Activated naive CD8-positive, alpha-beta T cell (primary cell): ENCODE data around the gene GPN1.

Experiments
- H3K27ac Mint-ChIP-seq: one replicate; pipeline ENCODE4 v1.8.0; 2021; ENCODE audit warnings: mixed read lengths
- H3K27me3 Mint-ChIP-seq: one replicate; pipeline ENCODE4 v1.8.0; 2021; ENCODE audit warnings: mixed read lengths
- H3K36me3 Mint-ChIP-seq: one replicate; pipeline ENCODE4 v1.8.0; 2021; ENCODE audit warnings: mixed read lengths
- H3K4me1 Mint-ChIP-seq: one replicate; pipeline ENCODE4 v1.8.0; 2021; ENCODE audit warnings: low read depth, mixed read lengths
- H3K4me3 Mint-ChIP-seq: one replicate; pipeline ENCODE4 v1.8.0; 2021; ENCODE audit warnings: mild to moderate bottlenecking, mixed read lengths
- H3K9me3 Mint-ChIP-seq: one replicate; pipeline ENCODE4 v1.8.0; 2021; ENCODE audit warnings: low read depth, mixed read lengths

GPN1 gene

GRCh38 chr2:27647289-27647688 is 18.4 kb downstream of the GPN1 start:
- peaks cover 1% of the 10 kb centered on the region for H3K4me1 Mint-ChIP-seq
- H3K27ac Mint-ChIP-seq = peak overlapping the region; percentile 70
- H3K4me3 Mint-ChIP-seq = no peak overlapping the region
- no peaks in the 10 kb centered on the region for H3K27me3 Mint-ChIP-seq
- no peaks in the 10 kb centered on the region for H3K9me3 Mint-ChIP-seq
- H3K36me3 Mint-ChIP-seq = peaks cover 6% of the 10 kb centered on the region

DNA sequence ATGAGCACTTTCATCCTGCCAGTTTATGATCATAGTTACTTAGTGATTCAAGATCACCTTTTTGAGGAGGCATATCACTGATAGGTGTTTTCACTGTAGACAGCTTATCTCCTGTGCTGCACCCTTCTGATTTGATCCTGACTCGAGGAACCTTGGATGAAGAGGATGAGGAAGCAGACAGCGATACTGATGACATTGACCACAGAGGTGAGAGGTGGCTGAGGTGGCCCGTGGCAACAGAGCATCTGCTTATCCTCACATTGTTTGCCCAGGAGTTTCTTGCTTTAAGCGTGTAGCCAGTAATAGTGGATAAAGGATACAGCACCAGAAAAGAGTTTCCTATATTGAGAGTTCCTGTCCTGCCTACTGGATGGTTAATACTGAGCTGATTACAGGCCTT is 18.9 kb downstream of the GPN1 start:
- Mint-ChIP-seq H3K9me3 (no peaks in the 10 kb centered on the region), H3K4me3 (no peak overlapping the region), H3K36me3 (peaks cover 6% of the 10 kb centered on the region), H3K27me3 (no peaks in the 10 kb centered on the region), H3K4me1 (peaks cover 5% of the 10 kb centered on the region), H3K27ac (peak overlapping the region; percentile 22)

DNA sequence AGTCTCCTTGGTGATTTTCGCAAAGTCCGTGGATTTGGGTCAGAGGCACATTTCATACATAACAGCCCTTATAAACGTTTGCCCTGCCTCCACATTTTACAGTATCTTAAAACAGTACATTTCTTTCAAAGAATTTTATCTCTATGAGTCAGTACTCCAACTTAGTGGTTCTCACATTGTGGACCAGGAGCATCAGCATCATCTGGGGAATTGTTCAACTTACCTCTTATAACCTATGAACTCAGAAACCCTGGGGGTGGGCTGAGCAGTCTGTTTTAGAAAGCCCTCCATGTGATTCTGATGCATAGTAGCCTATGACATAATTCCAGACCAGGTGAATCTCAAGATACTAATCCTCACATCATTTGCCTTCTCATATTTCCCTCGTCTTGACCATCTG is 22.2 kb downstream of the GPN1 start:
- Mint-ChIP-seq H3K27ac (no peak overlapping the region), H3K36me3 (peaks cover 9% of the 10 kb centered on the region), H3K9me3 (no peaks in the 10 kb centered on the region), H3K27me3 (no peaks in the 10 kb centered on the region), H3K4me1 (peaks cover 21% of the 10 kb centered on the region), H3K4me3 (no peak overlapping the region)

DNA sequence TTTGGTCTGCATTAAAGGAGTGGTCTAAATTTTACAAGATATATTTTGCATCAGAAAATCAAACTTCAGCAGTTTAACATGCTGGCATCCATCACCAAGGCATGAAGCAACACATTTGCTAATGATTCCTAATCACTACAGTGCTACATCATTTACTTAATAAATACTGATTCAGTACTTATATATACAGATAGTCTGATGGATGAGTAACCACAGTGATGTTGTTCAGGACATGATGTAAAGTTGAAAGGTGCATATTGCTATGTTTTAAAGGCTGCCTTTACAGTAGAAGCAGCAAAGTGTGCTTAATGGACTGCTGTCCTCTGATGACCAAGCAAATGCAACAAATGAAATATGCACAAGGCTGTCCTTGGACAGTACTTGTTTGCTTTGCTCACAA is 23.5 kb downstream of the GPN1 start:
- Mint-ChIP-seq H3K27ac (peak overlapping the region; percentile 64), H3K4me3 (peak overlapping the region; percentile 0), H3K4me1 (peaks cover 21% of the 10 kb centered on the region), H3K9me3 (no peaks in the 10 kb centered on the region), H3K27me3 (no peaks in the 10 kb centered on the region), H3K36me3 (peaks cover 12% of the 10 kb centered on the region)

DNA sequence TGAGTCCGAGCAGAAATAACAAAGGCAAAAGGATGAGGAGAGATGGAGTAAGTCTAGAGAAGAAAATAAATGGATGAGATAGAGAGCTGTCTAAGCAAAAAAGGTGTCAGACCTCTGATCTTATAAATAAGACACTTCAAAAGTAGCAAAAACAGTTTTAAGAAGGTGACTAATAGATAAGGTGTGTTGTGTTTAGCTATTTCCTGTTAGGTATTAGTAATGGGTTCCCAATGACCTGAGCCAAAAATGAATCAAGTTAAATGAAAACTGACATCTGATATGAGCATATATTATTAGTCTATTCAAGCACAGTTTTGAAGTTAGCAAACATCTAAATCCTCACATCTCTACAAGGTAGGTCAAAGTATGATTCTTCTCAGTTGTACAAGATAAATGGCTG is 23.9 kb downstream of the GPN1 start:
- peak overlapping the region; percentile 0 for H3K4me3 Mint-ChIP-seq
- no peaks in the 10 kb centered on the region for H3K9me3 Mint-ChIP-seq
- no peaks in the 10 kb centered on the region for H3K27me3 Mint-ChIP-seq
- H3K27ac Mint-ChIP-seq = peak overlapping the region; percentile 64
- H3K4me1 Mint-ChIP-seq = peaks cover 21% of the 10 kb centered on the region
- peaks cover 12% of the 10 kb centered on the region for H3K36me3 Mint-ChIP-seq

DNA sequence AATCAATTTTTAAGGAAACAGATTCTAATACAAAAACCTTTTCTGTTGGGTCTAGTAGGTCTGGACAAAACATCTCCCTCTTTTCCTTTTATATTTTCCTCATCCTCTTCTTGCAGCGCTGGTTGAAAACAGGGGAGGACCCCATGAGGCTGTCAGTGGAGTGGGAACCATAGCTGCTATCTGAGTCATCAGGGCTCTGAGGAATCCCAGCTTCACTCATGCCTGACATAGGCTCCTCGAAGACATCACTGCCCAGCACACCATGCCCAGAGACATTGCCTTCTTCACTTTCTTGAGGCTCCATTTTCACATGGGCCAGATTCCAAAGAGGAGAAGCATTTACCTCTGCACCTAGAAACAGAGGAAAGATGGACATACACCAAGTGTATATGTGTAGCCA is 24.5 kb downstream of the GPN1 start:
- Mint-ChIP-seq H3K36me3 (peaks cover 12% of the 10 kb centered on the region), H3K27ac (peak overlapping the region; percentile 64), H3K4me3 (no peak overlapping the region), H3K4me1 (peaks cover 24% of the 10 kb centered on the region), H3K9me3 (no peaks in the 10 kb centered on the region), H3K27me3 (no peaks in the 10 kb centered on the region)

DNA sequence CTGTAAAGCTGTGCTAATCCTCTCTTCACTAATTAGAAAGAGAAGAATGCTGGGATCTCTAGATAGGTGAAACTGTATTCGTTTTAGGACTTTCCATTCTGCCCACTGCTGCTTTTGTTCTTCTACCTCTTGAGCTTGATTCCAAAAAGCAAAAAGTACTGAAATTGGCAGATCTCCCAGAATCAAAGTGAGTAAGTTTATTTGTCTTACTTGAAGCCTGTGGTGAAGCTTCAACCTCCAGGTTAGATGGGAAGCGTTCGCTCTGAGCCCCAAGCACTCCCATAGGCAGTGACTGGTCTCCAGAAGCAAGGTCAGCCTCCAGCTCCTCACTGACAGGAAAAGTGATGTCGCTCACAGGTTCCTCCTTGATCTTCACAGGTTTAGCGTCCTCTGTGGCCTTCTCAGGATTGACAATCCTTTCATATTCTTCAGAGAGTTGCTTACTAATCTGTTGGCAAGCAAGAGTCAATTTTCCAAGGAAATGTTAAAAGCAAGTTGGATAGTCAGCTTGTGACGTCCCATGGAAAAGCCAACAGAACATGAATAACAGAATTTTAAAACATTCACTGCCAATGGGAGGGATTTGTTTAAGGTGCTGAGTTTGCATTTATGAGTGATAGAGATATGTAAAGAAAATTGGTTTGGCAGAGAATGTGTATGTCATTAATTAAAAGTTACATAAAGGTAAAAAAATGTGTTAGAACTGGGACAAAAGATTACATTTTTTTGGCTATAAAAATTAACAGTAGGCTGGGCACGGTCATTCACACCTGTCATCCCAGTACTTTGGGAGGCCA is 26.5 kb downstream of the GPN1 start:
- H3K27ac Mint-ChIP-seq = peak overlapping the region; percentile 52
- H3K36me3 Mint-ChIP-seq = peaks cover 8% of the 10 kb centered on the region
- no peak overlapping the region for H3K4me3 Mint-ChIP-seq
- no peaks in the 10 kb centered on the region for H3K9me3 Mint-ChIP-seq
- peaks cover 37% of the 10 kb centered on the region for H3K4me1 Mint-ChIP-seq
- H3K27me3 Mint-ChIP-seq = no peaks in the 10 kb centered on the region

GRCh38 chr2:27661371-27661770 is 32.5 kb downstream of the GPN1 start:
- H3K36me3 Mint-ChIP-seq = peaks cover 10% of the 10 kb centered on the region
- H3K27ac Mint-ChIP-seq = no peak overlapping the region
- H3K9me3 Mint-ChIP-seq = no peaks in the 10 kb centered on the region
- peaks cover 50% of the 10 kb centered on the region for H3K4me1 Mint-ChIP-seq
- H3K4me3 Mint-ChIP-seq = peak overlapping the region; percentile 99
- no peaks in the 10 kb centered on the region for H3K27me3 Mint-ChIP-seq

GRCh38 chr2:27663285-27664153 is 34.7 kb downstream of the GPN1 start, which contains the start of the genes SLC4A1AP and SUPT7L:
Gene SLC4A1AP, plus strand, starts transcription at chr2:27663889. Its CDS starts 26 bp downstream, at chr2:27663915.
Gene SUPT7L, minus strand, starts transcription at chr2:27663614. Its CDS starts 1,422 bp downstream, at chr2:27662192.
- Mint-ChIP-seq H3K9me3 (no peaks in the 10 kb centered on the region), H3K27ac (peak within 1 kb of the TSS; percentile 100), H3K4me1 (peaks cover 53% of the 10 kb centered on the region), H3K27me3 (no peaks in the 10 kb centered on the region), H3K36me3 (peaks cover 10% of the 10 kb centered on the region), H3K4me3 (peak within 1 kb of the TSS; percentile 99)

DNA sequence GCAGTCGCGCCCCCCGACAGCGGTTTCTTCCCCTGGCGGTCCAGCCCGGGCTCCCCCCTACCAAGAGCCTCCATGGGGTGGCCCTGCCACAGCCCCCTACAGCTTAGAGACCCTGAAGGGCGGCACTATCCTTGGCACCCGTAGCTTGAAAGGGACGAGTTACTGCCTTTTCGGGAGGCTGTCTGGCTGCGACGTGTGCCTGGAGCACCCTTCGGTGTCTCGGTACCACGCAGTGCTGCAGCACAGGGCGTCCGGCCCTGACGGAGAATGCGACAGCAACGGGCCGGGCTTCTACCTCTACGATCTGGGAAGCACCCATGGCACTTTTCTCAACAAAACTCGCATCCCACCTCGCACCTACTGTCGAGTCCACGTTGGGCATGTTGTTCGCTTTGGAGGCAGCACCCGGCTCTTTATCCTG is 35.3 kb downstream of the GPN1 start:
- H3K36me3 Mint-ChIP-seq = peaks cover 10% of the 10 kb centered on the region
- peaks cover 49% of the 10 kb centered on the region for H3K4me1 Mint-ChIP-seq
- peak overlapping the region; percentile 99 for H3K4me3 Mint-ChIP-seq
- no peaks in the 10 kb centered on the region for H3K9me3 Mint-ChIP-seq
- no peaks in the 10 kb centered on the region for H3K27me3 Mint-ChIP-seq
- H3K27ac Mint-ChIP-seq = peak overlapping the region; percentile 100

GRCh38 chr2:27664622-27665363 is 35.9 kb downstream of the GPN1 start:
- peaks cover 10% of the 10 kb centered on the region for H3K36me3 Mint-ChIP-seq
- no peaks in the 10 kb centered on the region for H3K27me3 Mint-ChIP-seq
- H3K4me3 Mint-ChIP-seq = peak overlapping the region; percentile 99
- H3K27ac Mint-ChIP-seq = peak overlapping the region; percentile 100
- peaks cover 43% of the 10 kb centered on the region for H3K4me1 Mint-ChIP-seq
- no peaks in the 10 kb centered on the region for H3K9me3 Mint-ChIP-seq

DNA sequence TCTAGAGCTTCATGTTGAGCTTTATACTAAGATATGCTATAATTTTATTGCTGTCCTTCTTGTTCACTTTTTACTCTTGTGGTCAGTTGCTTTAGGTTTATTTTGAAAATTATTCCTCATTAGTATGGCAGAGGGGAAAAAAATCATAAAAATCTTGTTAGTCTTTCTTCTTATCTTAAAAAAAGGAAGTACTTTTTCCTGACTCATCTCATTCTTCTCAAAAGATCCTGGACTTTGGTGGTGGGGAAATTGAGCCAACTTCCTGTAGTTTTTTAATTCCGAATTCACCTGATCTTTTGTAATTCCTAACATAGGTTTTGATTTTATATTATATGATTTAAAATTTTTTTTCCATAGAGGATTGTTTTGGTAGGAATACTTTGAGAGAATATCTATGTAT is 38.6 kb downstream of the GPN1 start:
- H3K9me3 Mint-ChIP-seq = no peaks in the 10 kb centered on the region
- peaks cover 10% of the 10 kb centered on the region for H3K36me3 Mint-ChIP-seq
- H3K27ac Mint-ChIP-seq = no peak overlapping the region
- H3K4me1 Mint-ChIP-seq = peaks cover 36% of the 10 kb centered on the region
- no peak overlapping the region for H3K4me3 Mint-ChIP-seq
- no peaks in the 10 kb centered on the region for H3K27me3 Mint-ChIP-seq

- Mint-ChIP-seq H3K36me3 (peaks cover 13% of the 10 kb centered on the region), H3K27ac (peak overlapping the region; percentile 54), H3K27me3 (no peaks in the 10 kb centered on the region), H3K4me3 (no peak overlapping the region), H3K9me3 (no peaks in the 10 kb centered on the region), H3K4me1 (peaks cover 20% of the 10 kb centered on the region)
Measured at GRCh38 chr2:27671235-27671634, 42.4 kb downstream of the GPN1 start.

GRCh38 chr2:27672723-27673486 is 44.1 kb downstream of the GPN1 start:
- Mint-ChIP-seq H3K27me3 (no peaks in the 10 kb centered on the region), H3K9me3 (no peaks in the 10 kb centered on the region), H3K4me1 (peaks cover 13% of the 10 kb centered on the region), H3K36me3 (peaks cover 12% of the 10 kb centered on the region), H3K27ac (no peak overlapping the region), H3K4me3 (no peak overlapping the region)
